ENCODE data around the gene ARRDC3.
"Not testable (repeated sequence)": the region's sequence is repeated elsewhere in the genome, so short reads cannot be mapped to it uniquely, and the experiment has no call there.

ARRDC3 gene, protein sequence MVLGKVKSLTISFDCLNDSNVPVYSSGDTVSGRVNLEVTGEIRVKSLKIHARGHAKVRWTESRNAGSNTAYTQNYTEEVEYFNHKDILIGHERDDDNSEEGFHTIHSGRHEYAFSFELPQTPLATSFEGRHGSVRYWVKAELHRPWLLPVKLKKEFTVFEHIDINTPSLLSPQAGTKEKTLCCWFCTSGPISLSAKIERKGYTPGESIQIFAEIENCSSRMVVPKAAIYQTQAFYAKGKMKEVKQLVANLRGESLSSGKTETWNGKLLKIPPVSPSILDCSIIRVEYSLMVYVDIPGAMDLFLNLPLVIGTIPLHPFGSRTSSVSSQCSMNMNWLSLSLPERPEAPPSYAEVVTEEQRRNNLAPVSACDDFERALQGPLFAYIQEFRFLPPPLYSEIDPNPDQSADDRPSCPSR

DNA sequence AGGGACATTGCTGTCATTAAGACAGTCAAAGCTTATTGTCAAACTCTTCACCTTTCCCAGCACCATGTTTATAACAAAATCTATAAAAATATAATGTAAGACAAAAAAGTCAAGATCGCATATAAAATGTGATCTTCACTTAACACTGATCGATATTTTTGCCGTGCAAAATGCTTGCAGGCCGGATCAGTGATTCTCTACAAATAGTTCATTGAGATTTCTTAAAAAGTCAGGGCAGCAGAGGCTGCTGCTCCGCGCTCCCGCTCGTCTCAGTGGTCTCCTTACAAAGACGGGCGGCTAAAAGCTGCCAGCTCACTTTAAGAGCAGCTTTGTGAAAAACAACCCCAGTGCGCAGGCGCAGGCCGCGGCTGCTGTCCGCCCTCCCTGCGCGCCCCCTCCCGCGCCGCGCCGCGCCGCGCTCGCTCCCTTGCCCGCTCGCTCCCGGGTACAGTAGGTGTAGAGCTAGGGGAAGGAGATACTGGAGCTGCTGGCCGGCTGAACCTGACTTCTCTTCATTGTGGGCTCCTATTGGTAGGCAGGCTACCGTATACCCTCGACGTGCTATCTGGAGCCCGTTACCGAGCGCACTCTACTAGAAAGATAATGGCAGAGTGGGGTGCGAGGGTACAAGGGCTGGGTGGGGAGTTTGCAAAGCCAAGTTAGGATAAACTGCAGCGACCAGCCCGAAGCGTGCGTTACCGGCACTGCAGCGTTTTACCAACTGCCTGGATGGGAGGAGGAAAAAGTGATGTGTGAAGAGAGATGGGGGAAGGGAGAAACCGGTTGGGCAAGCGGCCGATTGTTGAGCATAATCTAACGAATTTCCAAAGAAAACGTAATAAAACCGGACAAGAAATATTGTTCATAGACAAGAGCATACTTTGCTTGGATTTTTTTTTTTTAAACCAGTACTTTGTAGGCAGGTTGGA lies at the start of gene ARRDC3:
TSS of gene ARRDC3 (minus strand) at position 291 of the 929 bp plus-strand sequence. CDS start at position 66, 225 bp downstream.
- DNase-seq (ENCODE audit: low spot score): peak; percentile 98

DNA sequence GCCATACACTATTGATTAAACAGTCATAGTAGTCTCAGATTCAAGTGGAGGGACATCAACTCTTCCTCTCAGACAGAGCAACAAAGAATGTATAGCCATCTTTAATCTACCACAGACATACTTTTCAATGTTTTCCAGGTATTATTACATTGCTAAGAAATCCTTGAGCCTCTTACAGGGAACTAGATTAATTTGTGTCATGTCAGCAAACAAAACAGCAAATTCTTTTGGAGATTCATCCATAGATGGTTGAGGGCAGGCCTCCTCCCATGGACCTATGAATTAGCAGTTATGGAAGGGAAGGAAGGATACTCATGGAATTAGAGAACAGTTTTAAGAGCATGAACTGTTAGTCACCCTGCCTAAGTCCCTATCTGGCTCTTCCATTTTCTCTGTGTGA lies 47.8 kb upstream of the ARRDC3 start:
- DNase-seq (ENCODE audit: low spot score): no peak

DNA sequence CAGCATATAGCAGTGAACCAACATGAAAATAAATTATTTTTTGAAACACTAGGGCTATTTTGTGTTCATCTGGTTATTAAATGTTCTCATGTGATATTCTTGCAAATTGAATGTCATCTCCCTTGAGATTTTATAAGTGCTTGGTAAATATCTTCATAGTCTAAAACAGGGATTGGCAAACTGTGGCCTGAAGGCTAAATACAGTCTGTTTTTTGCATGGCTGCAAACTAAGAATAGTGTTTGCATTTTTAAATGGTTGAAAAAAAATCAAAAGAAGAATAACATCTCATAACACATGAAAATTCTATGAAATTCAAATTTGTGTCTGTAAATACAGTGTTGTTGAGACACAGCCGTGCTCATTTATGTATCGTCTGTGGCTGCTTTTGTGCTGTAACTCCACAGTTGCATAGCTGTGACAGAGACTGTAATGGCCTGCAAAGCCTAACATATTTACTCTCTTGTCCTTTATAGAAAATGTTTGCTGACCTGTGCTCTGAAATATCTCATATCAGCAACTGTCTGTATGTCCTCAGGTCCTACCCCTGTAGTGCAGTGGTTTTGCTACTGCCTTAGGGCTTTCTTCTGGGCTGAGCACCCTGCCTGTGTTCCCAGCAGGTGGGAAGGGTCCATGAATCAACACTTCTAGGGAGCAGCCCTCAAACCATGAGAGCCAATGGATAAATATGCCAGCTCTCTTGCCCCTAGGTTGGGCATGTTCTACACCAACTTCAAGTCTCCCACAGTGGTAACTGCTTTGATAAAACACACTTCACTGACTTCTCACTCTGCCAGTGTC lies 41.7 kb upstream of the ARRDC3 start:
- DNase-seq (ENCODE audit: low spot score): no peak

DNA sequence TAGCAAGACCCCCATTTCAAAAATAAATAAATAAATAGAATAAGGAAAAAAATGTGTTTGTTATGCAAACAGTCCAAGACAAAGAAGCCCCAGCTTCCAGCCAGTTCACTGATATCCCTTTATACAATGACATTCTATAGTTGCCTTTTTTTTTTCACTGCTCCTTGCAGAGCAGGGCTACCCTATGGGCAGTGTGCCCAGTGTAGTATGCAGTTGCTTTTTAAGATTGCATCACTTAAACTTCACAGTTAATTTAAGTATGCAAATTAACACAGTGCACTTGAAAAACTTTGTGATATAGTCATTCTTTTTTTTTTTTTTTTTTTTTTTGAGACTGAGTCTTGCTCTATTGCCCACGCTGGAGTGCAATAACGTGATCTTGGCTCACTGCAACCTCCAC lies 40.8 kb upstream of the ARRDC3 start:
- DNase-seq (ENCODE audit: low spot score): no peak

DNA sequence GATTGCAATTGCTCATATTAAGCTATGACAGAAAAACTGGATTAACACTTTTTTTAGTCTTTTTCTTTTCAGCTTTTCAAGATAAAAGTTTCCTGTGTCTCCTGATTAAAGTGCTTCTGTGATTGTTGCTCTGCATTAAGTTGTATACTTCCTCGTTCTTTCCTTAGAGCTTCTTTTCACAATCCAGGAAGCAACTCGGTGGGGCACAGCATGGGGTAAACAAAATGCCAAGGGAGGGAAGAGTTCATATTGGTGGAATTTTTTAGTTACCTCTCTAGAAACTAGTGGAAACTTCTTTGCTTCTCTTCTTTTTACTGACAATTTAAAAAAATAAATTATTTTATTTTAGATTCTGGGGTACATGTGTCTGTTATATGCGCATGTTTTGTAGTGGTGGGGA lies 37.8 kb upstream of the ARRDC3 start:
- no peak for DNase-seq (ENCODE audit: low spot score)

DNA sequence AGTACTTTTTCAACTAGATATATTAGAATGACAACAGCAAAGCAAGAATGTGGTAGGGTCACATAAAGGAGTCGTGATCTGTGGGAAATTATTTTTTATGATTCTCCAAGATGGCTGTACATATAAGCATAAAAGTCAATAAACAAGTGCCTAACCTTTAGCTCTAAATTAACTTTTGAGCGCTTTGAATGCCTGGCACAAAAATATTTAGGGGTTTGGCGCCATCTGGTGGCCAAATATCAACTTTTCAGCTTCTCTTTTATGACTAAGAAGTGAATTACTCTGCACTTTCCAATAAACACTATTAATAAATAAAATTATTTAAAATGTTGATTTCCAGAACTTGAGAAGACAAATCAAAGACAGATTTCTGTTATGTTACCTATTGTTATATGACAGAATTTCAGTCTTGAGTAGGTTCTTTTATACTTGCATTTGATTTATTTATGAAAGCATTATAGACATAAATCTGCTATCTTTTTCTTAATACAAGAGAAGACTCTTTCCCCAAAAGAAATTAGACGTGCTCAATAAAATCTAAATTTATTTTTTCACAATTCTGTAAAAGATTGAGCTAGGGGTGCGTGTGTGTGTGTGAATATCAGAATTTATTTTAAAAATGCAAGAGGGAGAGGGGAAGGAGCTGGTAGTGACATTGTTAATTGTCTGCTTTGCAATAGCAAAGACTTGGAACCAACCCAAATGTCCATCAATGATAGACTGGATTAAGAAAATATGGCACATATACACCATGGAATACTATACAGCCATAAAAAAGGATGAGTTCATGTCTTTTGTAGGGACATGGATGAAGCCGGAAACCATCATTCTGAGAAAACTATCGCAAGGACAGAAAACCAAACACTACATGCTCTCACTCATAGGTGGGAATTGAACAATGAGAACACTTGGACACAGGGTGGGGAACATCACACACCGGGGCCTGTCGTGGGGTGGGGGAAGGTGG lies 36.7 kb upstream of the ARRDC3 start:
- peak; percentile 84 for DNase-seq (ENCODE audit: low spot score)

DNA sequence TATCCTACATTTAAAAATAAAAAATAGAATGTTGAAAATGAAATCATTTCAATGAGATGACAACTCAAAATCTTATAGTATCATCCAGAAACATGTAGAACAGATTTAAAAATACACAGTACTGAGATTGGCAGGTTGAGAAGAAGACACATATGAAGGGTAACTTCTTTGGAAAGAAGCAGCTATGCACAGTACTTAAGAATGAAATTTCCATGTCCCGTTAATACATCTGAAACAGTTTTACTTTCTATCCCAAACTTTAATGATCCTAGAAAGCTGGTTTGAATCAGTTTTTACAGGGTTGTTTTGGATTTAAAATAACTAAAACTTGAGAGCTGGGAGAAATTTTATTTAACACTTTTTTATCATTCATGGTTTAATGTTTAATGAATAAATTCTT lies 36.0 kb upstream of the ARRDC3 start:
- no peak for DNase-seq (ENCODE audit: low spot score)

DNA sequence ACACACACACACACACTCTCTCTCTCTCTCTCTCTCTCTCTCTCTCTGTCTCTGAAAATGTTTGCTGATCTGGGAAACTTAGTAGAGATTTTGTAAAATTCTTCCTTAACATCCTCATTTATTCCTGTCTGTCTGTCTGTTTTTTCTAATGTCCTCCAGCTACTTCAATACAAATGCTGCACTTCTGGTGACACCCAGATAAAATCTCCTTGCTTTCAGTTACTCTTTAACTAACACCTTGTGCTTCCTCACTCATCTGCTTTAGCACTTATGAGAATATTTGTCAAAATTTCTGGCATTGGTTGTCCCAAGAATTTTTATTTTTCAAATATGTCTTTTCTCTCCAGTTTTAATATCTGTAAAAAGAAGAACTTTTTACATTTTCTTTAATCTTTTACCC lies 35.0 kb upstream of the ARRDC3 start:
- DNase-seq (ENCODE audit: low spot score): no peak

DNA sequence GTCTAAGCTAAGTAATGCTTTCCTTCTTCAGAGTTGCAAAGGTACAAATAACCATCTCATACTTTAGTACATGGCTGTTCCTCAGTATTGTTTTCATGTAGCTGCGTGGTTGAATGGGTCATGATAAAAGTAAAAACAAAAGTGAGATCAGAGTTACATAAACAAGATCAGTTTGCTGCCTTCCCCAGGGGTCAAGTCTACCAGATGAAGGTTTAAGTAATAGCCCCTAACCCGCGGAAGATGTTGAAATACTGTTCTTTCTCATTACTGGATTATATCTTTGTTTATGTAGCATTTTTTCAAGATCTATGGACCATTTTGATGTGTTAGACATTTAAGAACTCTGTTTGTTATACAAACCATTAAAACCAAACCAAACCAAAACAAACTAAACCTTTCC lies 34.1 kb upstream of the ARRDC3 start:
- DNase-seq (ENCODE audit: low spot score): no peak

DNA sequence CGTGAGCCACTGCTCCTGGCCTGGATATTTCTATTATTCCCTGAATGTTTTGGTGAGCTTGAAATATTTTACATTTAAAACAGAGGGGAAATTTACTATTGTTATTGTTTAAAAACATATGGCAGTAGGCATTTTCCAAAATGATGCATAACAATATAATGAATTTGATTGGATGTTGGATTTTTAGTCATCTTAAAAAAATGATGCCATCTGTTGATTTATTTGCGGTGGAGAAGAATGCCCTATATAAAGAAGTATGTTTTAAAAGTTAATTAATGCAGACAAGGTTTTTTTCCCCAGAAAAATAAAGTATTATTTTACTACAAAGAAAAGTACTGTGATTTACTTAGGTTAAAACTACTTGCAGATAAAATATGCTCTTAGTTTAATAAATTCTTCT lies 33.4 kb upstream of the ARRDC3 start:
- DNase-seq (ENCODE audit: low spot score): no peak

DNA sequence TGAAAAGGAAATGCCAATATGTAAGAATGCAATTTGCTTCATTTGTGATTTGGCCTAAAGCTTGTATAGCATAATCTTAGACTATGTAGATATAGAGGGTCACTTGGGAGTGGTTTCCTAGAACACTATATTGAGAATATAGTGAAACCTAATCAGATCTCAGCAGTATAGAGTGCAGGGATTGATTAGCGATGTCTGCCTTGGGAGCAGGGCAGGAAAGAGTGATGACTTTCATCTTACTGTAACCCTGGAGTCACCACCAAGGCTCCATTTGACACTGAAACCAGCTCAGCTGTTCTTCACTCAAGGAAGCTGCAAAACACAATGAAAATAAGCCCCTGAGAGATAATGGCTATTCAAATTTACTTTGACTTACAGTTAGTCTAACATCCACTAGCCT lies 26.2 kb upstream of the ARRDC3 start:
- no peak for DNase-seq (ENCODE audit: low spot score)

DNA sequence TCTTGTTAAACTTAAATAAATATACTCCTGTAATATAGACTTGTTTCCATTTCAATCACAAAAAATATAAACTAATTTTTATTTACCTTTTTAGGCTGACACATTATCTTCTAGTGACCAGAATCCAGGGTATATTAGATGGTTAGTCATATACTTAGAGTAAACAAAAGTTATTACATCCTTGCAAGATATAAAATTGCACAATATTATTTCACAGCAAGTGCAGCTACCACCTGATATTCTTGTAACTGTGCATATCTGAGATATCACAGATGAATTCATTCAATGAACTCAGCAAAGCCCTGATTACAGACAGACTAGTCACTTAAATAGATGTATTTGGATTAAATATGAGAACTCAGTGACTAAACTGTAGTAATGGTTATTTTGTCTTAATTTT lies 25.6 kb upstream of the ARRDC3 start:
- DNase-seq (ENCODE audit: low spot score): no peak

DNA sequence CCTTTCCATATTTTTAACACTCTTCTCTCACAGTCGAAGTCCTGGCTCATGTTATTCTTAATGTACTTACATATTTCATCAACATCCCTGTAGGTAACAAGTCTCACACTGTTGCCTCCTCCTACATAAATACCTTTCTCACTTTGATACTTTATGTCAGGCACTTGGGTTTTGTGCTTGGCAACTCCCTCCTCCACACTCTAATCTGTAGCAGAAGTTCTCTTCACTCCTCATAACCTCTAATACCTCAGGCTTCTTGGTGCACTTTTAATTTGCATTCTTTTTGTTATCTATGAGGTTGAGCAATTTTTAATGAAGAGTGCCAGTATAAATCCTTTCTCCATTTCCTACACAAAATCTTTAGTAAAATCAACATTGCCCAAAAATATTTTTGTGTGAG lies 24.1 kb upstream of the ARRDC3 start:
- no peak for DNase-seq (ENCODE audit: low spot score)

DNA sequence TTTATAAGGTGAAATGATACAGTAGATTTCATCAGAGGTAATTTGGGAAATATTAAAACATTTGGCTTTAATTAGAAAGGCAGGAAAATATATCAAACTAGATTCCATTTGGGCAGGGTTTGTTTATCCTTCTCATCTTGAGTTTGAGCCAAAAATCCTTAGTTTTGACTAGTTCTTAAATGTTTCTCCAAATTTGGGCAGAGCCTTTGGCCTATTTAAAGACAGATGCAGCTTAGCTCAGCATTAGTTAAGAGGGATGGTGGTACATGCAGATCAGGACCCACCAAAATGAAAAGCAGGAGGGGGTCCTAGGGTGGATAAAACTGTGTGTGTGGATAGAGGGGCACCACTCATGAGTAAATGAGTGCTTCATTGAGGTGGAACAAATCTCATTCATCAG lies 20.3 kb upstream of the ARRDC3 start:
- no peak for DNase-seq (ENCODE audit: low spot score)

DNA sequence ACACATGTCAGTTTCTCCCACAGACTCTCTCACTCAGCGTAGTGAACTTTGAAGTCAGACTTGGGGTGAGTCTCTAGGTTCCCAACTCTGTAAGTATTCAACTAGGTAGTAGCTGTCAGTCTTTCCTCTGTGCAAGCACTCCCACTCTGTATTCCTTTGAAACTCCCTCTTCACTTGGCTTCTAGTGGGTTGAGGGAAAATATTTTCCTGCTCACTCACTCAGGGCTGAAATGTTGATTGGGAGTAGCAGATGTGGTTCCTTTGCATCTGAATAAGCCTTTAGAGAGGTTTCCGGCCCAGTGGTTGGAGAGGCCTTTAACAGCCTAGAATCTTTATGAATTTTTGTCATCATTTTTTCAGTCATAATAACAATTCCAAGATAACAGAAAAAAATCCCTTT lies 18.1 kb upstream of the ARRDC3 start:
- DNase-seq (ENCODE audit: low spot score): no peak

DNA sequence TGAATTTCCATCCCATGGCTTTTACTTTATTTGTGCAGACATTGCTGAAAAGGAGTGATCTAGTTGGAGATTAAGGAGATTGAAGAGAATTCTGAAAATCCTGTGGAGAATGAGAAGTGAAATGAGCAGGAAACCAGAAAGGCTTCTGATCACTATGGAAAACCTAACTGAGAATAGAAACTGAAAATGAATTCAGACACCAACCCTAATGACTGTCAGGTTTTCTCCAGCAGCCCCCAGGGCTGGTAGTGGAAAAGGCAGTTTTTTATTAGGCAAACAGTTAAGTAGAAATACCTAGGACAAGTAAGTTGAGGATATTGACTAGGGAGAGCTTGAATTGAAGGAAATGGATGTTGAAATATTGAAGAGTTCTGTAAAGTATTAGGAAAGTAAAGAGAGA lies 14.7 kb upstream of the ARRDC3 start:
- no peak for DNase-seq (ENCODE audit: low spot score)

DNA sequence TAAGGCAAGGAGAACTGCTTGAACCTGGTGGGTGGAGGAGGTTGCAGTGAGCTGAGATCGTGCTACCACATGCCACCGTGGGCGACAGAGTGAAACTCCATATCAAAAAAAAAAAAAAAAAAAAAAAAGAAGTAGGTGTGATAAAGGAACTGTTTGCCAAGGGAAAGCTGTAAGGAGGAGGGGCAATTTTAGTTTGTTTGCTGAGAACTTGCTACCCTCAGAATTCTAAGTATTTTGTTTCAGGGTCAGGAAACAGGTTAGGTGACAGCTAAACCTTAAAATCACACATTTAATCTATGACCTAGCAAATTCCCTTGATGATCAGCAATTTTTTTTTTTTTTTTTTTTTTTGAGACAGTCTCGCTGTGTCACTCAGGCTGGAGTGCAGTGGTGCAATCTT lies 7.2 kb upstream of the ARRDC3 start:
- no peak for DNase-seq (ENCODE audit: low spot score)

DNA sequence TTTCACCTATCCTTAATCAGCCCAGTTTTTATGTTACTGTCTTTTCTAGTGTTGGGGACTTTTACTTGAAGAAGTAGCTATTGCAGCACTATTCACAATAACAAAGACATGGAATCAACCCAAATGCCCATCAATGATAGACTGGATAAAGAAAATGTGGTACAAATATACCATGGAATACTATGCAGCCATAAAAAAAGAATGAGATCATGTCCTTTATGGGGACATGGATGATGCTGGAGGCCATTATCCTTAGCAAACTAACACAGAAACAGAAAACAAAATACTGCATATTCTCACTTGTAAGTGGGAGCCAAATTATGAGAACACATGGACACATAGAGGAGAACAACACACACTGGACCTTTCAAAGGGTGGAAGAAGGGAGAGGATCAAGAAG lies 6.4 kb upstream of the ARRDC3 start:
- DNase-seq (ENCODE audit: low spot score): not testable (repeated sequence)

DNA sequence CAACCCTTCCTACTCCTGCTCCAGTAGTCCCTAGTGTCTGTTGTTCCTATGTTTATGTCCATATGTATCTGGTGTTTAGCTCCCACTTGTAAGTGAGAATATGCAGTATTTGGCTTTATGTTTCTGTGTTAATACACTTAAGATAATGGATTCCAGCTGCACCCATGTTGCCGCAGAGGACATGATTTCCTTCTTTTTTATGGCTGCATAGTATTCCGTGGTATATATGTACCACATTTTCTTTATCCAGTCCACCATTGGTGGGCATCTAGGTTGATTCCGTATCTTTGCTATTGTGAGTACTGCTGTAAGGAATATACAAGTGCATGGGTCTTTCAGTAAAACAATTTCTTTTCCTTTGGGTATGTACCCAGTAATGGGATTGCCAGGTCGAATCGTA lies 5.2 kb upstream of the ARRDC3 start:
- DNase-seq (ENCODE audit: low spot score): no peak

DNA sequence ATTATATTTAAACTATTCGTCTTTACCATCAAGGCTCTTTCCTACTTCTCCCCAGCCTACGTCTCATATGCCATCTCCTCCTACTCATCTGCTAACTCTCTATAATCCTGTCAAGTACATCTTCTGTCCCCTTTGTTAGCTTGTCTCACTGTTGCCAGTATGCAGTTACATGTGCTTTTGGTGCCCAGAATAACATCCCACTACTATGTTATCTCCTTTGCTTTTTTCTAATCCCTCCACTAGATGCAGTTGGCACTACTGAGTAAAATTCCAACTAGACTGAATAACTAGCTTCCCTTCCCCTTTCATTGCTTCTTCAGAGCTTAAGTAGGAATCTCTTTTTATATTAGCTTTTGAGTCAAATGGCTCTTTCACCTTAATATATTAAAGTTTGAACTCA lies 3.0 kb upstream of the ARRDC3 start:
- DNase-seq (ENCODE audit: low spot score): peak; percentile 9

DNA sequence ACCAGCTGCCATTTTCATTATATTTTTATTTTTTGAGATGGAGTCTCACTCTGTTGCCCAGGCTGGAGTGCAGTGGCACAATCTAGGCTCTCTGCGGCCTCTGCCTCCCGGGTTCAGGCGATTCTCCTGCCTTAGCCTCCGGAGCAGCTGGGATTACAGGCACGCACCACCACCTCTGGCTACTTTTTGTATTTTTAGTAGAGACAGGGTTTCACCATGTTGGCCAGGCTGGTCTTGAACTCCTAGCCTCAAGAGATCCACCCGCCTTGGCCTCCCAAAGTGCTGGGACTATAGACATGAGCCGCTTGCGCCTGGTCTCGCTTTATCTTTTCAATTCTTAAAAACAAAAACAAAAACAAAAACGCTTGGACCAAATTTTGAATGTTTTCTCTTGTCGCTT lies 2.5 kb upstream of the ARRDC3 start:
- not testable (repeated sequence) for DNase-seq (ENCODE audit: low spot score)
